HEK293 (cell line): ENCODE data around the gene SULT2A1.
A peak's percentile ranks its signal among the peaks of the same experiment; 100 is the strongest.

Experiments used
- CTCF ChIA-PET: fragments of 350-600 bp; formaldehyde crosslinking; extraction: SDS; loops from one replicate; lab custom pipeline; 2021; ENCODE audit warnings: antibody characterized with exemption; lab: Yijun Ruan, JAX
- POLR2A ChIA-PET: fragments of 300-600 bp; formaldehyde crosslinking; extraction: SDS; loops from one replicate; lab custom pipeline; 2020; ENCODE audit warnings: antibody characterized with exemption, inconsistent platforms; lab: Yijun Ruan, JAX
- H3K27ac ChIP-seq: fragments of 200-500 bp; sonication (Bioruptor generic); 2 replicates; pipeline ENCODE4 v1.5.1; 2014; ENCODE audit warnings: low read depth, low read length, control low read depth, inconsistent platforms; ENCODE audit errors: extremely low read depth
- H3K36me3 ChIP-seq, 2 experiments: fragments of 200-500 bp in 1 of 2; sonication (Bioruptor generic) in 1 of 2; 1 replicate in 1 of 2; 2 replicates in 1 of 2; pipeline ENCODE4 v1.5.1; 2014 to 2017; ENCODE audit warnings: inconsistent platforms in 2 of 2, low read length in 2 of 2; ENCODE audit not compliant: control insufficient read depth in 2 of 2, insufficient read depth in 1 of 2
- H3K4me1 ChIP-seq: fragments of 200-500 bp; sonication (Bioruptor generic); 2 replicates; pipeline ENCODE4 v1.5.1; 2014; ENCODE audit warnings: mild to moderate bottlenecking, low read length, inconsistent platforms; ENCODE audit not compliant: control insufficient read depth, insufficient read depth
- H3K4me3 ChIP-seq: 2 replicates; pipeline ENCODE4 v1.5.1; 2011; ENCODE audit warnings: low read depth, mild to moderate bottlenecking, control low read depth, low read length, moderate library complexity
- H3K9me3 ChIP-seq: fragments of 200-500 bp; sonication (Bioruptor generic); 2 replicates; pipeline ENCODE4 v1.5.1; 2014; ENCODE audit warnings: low read depth, low read length, inconsistent platforms; ENCODE audit not compliant: control insufficient read depth, insufficient read depth
- GLI4 ChIP-seq: fragments of 450-650 bp; formaldehyde crosslinking; IDR thresholded peaks from 2 replicates; pipeline ENCODE4 v1.5.1; 2016; ENCODE audit warnings: missing biosample characterization, missing genetic modification characterization
- GLIS1 ChIP-seq: fragments of 450-650 bp; formaldehyde crosslinking; IDR thresholded peaks from 2 replicates; pipeline ENCODE4 v1.5.1; 2016; ENCODE audit warnings: missing biosample characterization, missing genetic modification characterization
- ZNF121 ChIP-seq: fragments of 450-650 bp; formaldehyde crosslinking; IDR thresholded peaks from 2 replicates; pipeline ENCODE4 v1.5.1; 2016; ENCODE audit warnings: missing biosample characterization, missing genetic modification characterization
- ZNF155 ChIP-seq: fragments of 450-650 bp; formaldehyde crosslinking; IDR thresholded peaks from 2 replicates; pipeline ENCODE4 v1.5.1; 2016; ENCODE audit warnings: missing biosample characterization, missing genetic modification characterization
- ZNF341 ChIP-seq: fragments of 450-650 bp; formaldehyde crosslinking; IDR thresholded peaks from 2 replicates; pipeline ENCODE4; 2016; ENCODE audit warnings: low read depth, missing biosample characterization, missing genetic modification characterization
- ZNF76 ChIP-seq: fragments of 450-650 bp; formaldehyde crosslinking; IDR thresholded peaks from 2 replicates; pipeline ENCODE4; 2016; ENCODE audit warnings: low read depth, missing biosample characterization, missing genetic modification characterization, borderline replicate concordance
- TF ChIP-seq, protein P1 (sequence below): fragments of 450-650 bp; formaldehyde crosslinking; IDR thresholded peaks from 2 replicates; pipeline ENCODE4 v1.5.1; 2016; ENCODE audit warnings: missing biosample characterization, missing genetic modification characterization
- TF ChIP-seq, protein P2 (sequence below): fragments of 450-650 bp; formaldehyde crosslinking; IDR thresholded peaks from 2 replicates; pipeline ENCODE4 v1.5.1; 2017; ENCODE audit warnings: missing biosample characterization, missing genetic modification characterization
- TF ChIP-seq, protein P3 (sequence below): fragments of 450-650 bp; formaldehyde crosslinking; IDR thresholded peaks from 2 replicates; pipeline ENCODE4 v1.5.1; 2017; ENCODE audit warnings: missing biosample characterization, missing genetic modification characterization

SULT2A1 gene

DNA sequence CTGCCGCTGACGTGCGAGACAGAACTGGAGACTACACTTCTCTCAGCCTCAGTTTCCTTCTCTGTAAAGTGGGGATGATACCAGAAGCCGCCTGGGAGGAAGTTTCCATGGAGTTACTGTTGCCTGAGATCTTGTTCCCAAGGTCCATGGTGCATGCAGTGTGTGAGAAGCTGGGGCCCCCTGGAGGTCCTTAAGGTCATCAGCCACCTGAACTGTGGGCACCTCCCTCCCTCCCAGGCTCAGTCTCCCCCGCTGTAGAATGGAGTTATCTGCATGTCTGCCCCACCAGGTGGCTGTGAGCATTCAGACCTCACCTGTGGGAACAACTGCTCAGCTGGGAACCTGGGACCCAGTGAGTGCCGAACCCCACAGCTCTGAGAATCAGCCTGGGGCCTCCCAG lies 61.7 kb downstream of the SULT2A1 start:
- Histone ChIP-seq H3K27ac (no peak overlapping the region), H3K4me3 (no peak overlapping the region), H3K36me3 (no peaks in the 10 kb centered on the region), H3K9me3 (no peaks in the 10 kb centered on the region), H3K4me1 (no peaks in the 10 kb centered on the region)
- POLR2A ChIA-PET: no interaction called here
- CTCF ChIA-PET: interaction anchor here (1.4 to 3.2 kb wide), 2 partner anchors 10 to 25 kb away, joined by 3 to 10 read pairs; no protein-coding TSS in a partner anchor
- no peak for TF ChIP-seq ZNF76 (tag by site-specific recombination)
- peak; percentile 54; the same call in 1 of the 2 replicates for TF ChIP-seq GLIS1 (tag by site-specific recombination)
- TF ChIP-seq GLI4 (tag by site-specific recombination): no peak

DNA sequence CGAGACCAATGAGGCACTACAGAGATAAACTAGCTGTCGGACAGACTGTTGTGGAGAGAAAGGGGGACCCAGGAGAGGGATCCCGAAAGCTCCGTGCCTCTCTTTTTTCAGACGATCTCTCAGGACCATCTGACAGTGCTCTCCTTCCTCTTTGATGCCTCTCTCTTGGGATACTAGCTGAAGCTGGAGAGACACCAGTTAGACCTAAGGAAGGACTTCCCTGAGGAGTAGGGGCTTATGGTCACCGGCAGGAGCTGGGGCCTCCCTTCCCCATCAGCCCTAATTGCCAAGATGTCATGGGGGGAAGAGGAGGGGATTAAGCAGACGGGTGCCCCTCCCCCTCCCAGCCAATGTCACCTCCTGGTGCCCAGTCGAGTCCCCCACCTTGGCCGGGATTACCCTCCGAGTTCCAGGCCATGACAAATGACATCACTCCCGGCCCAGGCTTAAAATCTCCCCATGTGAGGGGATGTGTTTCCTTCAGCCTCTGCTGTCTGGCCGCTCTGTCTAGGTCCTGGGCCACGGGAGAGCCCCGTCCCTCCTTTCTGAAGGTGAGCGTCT lies 64.6 kb downstream of the SULT2A1 start, which contains the start of gene CRX:
CRX (plus strand) TSS at position 478 of the 561 bp plus-strand sequence. CDS start 12,507 bp downstream, outside the sequence.
- TF ChIP-seq, protein P1, sequence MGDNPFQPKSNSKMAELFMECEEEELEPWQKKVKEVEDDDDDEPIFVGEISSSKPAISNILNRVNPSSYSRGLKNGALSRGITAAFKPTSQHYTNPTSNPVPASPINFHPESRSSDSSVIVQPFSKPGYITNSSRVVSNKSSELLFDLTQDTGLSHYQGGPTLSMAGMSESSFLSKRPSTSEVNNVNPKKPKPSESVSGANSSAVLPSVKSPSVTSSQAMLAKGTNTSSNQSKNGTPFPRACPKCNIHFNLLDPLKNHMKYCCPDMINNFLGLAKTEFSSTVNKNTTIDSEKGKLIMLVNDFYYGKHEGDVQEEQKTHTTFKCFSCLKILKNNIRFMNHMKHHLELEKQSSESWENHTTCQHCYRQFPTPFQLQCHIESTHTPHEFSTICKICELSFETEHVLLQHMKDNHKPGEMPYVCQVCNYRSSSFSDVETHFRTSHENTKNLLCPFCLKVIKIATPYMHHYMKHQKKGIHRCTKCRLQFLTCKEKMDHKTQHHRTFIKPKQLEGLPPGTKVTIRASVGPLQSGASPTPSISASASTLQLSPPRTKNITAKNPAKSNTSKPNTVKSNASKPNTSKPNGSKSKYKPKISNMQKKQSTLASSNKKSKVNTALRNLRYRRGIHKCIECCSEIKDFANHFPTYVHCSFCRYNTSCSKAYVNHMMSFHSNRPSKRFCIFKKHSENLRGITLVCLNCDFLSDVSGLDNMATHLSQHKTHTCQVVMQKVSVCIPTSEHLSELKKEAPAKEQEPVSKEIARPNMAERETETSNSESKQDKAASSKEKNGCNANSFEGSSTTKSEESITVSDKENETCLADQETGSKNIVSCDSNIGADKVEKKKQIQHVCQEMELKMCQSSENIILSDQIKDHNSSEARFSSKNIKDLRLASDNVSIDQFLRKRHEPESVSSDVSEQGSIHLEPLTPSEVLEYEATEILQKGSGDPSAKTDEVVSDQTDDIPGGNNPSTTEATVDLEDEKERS (tag by site-specific recombination): no peak
- TF ChIP-seq ZNF155 (tag by site-specific recombination): no peak
- TF ChIP-seq ZNF341: no peak
- TF ChIP-seq, protein P2, sequence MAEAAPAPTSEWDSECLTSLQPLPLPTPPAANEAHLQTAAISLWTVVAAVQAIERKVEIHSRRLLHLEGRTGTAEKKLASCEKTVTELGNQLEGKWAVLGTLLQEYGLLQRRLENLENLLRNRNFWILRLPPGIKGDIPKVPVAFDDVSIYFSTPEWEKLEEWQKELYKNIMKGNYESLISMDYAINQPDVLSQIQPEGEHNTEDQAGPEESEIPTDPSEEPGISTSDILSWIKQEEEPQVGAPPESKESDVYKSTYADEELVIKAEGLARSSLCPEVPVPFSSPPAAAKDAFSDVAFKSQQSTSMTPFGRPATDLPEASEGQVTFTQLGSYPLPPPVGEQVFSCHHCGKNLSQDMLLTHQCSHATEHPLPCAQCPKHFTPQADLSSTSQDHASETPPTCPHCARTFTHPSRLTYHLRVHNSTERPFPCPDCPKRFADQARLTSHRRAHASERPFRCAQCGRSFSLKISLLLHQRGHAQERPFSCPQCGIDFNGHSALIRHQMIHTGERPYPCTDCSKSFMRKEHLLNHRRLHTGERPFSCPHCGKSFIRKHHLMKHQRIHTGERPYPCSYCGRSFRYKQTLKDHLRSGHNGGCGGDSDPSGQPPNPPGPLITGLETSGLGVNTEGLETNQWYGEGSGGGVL (tag by site-specific recombination): 0 out of 2 replicates have a peak, but pooled peaks have one; percentile 16
- TF ChIP-seq, protein P3, sequence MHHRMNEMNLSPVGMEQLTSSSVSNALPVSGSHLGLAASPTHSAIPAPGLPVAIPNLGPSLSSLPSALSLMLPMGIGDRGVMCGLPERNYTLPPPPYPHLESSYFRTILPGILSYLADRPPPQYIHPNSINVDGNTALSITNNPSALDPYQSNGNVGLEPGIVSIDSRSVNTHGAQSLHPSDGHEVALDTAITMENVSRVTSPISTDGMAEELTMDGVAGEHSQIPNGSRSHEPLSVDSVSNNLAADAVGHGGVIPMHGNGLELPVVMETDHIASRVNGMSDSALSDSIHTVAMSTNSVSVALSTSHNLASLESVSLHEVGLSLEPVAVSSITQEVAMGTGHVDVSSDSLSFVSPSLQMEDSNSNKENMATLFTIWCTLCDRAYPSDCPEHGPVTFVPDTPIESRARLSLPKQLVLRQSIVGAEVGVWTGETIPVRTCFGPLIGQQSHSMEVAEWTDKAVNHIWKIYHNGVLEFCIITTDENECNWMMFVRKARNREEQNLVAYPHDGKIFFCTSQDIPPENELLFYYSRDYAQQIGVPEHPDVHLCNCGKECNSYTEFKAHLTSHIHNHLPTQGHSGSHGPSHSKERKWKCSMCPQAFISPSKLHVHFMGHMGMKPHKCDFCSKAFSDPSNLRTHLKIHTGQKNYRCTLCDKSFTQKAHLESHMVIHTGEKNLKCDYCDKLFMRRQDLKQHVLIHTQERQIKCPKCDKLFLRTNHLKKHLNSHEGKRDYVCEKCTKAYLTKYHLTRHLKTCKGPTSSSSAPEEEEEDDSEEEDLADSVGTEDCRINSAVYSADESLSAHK (tag by site-specific recombination): no peak
- TF ChIP-seq ZNF121 (tag by site-specific recombination): no peak
- H3K4me1 ChIP-seq: no peaks in the 10 kb centered on the region
- H3K27ac ChIP-seq: no peak within 1 kb of the TSS
- ChIA-PET POLR2A (no interaction called here), CTCF (interaction anchor here (0.5 to 2.6 kb wide), 3 partner anchors 42 to 279 kb away, joined by 3 to 16 read pairs (median 3); no protein-coding TSS in a partner anchor)
- H3K9me3 ChIP-seq: no peaks in the 10 kb centered on the region
- no peaks in the 10 kb centered on the region for H3K36me3 ChIP-seq
- H3K4me3 ChIP-seq: no peak within 1 kb of the TSS
